Raji (cell line): ENCODE results near the gene MPP3.

ENCODE experiments used
- POLR2A ChIP-seq: IDR thresholded peaks from 2 replicates; pipeline ENCODE4 v1.6.1; 2011; ENCODE audit warnings: low read depth, low read length, control low read depth; ENCODE audit not compliant: insufficient read depth

The MPP3 gene

GRCh38 chr17:43779145-43780125 lies 53.5 kb downstream of the MPP3 start:
- TF ChIP-seq POLR2A, result no peak

GRCh38 chr17:43778337-43779144 lies 54.4 kb downstream of the MPP3 start, which contains the start of gene DUSP3:
Gene DUSP3 (minus strand): TSS chr17:43778977. CDS start chr17:43778924, 53 bp downstream.
- TF ChIP-seq POLR2A, result no peak

- no peak for TF ChIP-seq POLR2A
Measured at GRCh38 chr17:43774304-43775250, 58.4 kb downstream of the MPP3 start.

GRCh38 chr17:43772877-43773648 lies 59.9 kb downstream of the MPP3 start:
- no peak for TF ChIP-seq POLR2A

- TF ChIP-seq POLR2A, result no peak
Measured at GRCh38 chr17:43771463-43771862, 61.5 kb downstream of the MPP3 start.

- no peak for TF ChIP-seq POLR2A
Measured at GRCh38 chr17:43770957-43771356, 62.0 kb downstream of the MPP3 start.

GRCh38 chr17:43769859-43770258 lies 63.1 kb downstream of the MPP3 start:
- TF ChIP-seq POLR2A, result no peak

GRCh38 chr17:43769426-43769825 lies 63.5 kb downstream of the MPP3 start:
- no peak for TF ChIP-seq POLR2A

GRCh38 chr17:43768943-43769342 lies 64.0 kb downstream of the MPP3 start:
- TF ChIP-seq POLR2A, result no peak

- no peak for TF ChIP-seq POLR2A
Measured at GRCh38 chr17:43768382-43768781, 64.6 kb downstream of the MPP3 start.

- no peak for TF ChIP-seq POLR2A
Measured at GRCh38 chr17:43767713-43768059, 65.3 kb downstream of the MPP3 start.

GRCh38 chr17:43767053-43767712 lies 65.8 kb downstream of the MPP3 start:
- TF ChIP-seq POLR2A, result no peak

GRCh38 chr17:43766413-43767052 lies 66.4 kb downstream of the MPP3 start:
- no peak for TF ChIP-seq POLR2A
